H1 (cell line): ENCODE results near the gene TSPAN15. TPM values are rescaled to one million over a fixed set of nuclear protein-coding genes. Genes with fewer than 3 reads are reported as not detected.

Source experiments
- CTCF ChIA-PET: fragments of 300-600 bp; sonication (Branson Sonifier 250); formaldehyde crosslinking; loops from one replicate; lab custom pipeline; 2021; ENCODE audit not compliant: partially characterized antibody; lab: Charles Lee
- POLR2A ChIA-PET: fragments of 300-600 bp; sonication (Branson Sonifier 250); formaldehyde crosslinking; loops from one replicate; lab custom pipeline; 2021; ENCODE audit warnings: inconsistent platforms; ENCODE audit not compliant: partially characterized antibody; lab: Charles Lee
- DNase-seq, 2 experiments: peaks; one replicate each; pipeline versions ENCODE4 v3.0.0 to v3.0.0-alpha.2; 2010 to 2022; ENCODE audit warnings: low spot score in 2 of 2, low read depth in 1 of 2, mixed read lengths in 1 of 2
- FAIRE-seq: peaks from 2 replicates; lab custom pipeline; 2011; peaks lifted over from hg19 to GRCh38; lab: Jason Lieb, UNC
- H2AFZ ChIP-seq: 2 replicates; pipeline ENCODE4 v1.8.1; 2012; ENCODE audit warnings: low read length, inconsistent platforms
- H2AK5ac ChIP-seq: 2 replicates; pipeline ENCODE4 v1.6.1; 2013; ENCODE audit warnings: low read depth, low read length
- H2BK120ac ChIP-seq: replicated peaks from 2 replicates; pipeline ENCODE3; 2013; ENCODE audit warnings: low read depth, low read length, inconsistent platforms
- H2BK12ac ChIP-seq: 2 replicates; pipeline ENCODE4 v1.6.1; 2013; ENCODE audit warnings: low read depth, low read length
- H2BK15ac ChIP-seq: 2 replicates; pipeline ENCODE4 v1.6.1; 2013; ENCODE audit warnings: low read length
- H2BK20ac ChIP-seq: 2 replicates; pipeline ENCODE4 v1.6.1; 2013; ENCODE audit warnings: low read length
- H2BK5ac ChIP-seq: 2 replicates; pipeline ENCODE4 v1.6.1; 2013; ENCODE audit warnings: low read depth, low read length
- H3K14ac ChIP-seq: 2 replicates; pipeline ENCODE4 v1.6.1; 2013; ENCODE audit warnings: inconsistent platforms; ENCODE audit not compliant: insufficient read length
- H3K18ac ChIP-seq: 2 replicates; pipeline ENCODE4 v1.6.1; 2013; ENCODE audit warnings: low read length; ENCODE audit errors: extremely low read depth
- H3K23ac ChIP-seq: 2 replicates; pipeline ENCODE4 v1.6.1; 2013; ENCODE audit warnings: inconsistent platforms; ENCODE audit not compliant: insufficient read length
- H3K23me2 ChIP-seq: 2 replicates; pipeline ENCODE4 v1.6.1; 2013; ENCODE audit warnings: low read depth, low read length
- H3K27ac ChIP-seq: 2 replicates; pipeline ENCODE4 v1.6.1; 2011; ENCODE audit warnings: low read depth, low read length, inconsistent platforms
- H3K27me3 ChIP-seq, 4 experiments: replicated peaks in 1 of 4; 1 replicate in 1 of 4; 2 replicates in 3 of 4; pipeline versions ENCODE4 v1.6.1 to v1.8.1; 2011 to 2013; ENCODE audit warnings: low read length in 3 of 4, mild to moderate bottlenecking in 3 of 4, inconsistent platforms in 2 of 4, mixed read lengths in 2 of 4, moderate library complexity in 1 of 4; ENCODE audit not compliant: control insufficient read depth in 3 of 4, insufficient read depth in 3 of 4; ENCODE audit errors: extremely low read depth in 1 of 4
- H3K36me3 ChIP-seq, 4 experiments: 2 replicates each; pipeline versions ENCODE4 v1.6.1 to v1.8.1; 2011 to 2013; ENCODE audit warnings: mild to moderate bottlenecking in 4 of 4, low read length in 3 of 4, moderate library complexity in 2 of 4, control low read depth in 1 of 4, inconsistent platforms in 1 of 4; ENCODE audit not compliant: insufficient read depth in 4 of 4, control insufficient read depth in 2 of 4
- H3K4ac ChIP-seq: replicated peaks from 2 replicates; pipeline ENCODE3; 2013; ENCODE audit warnings: low read length, low read depth, mixed read lengths, inconsistent platforms; ENCODE audit not compliant: insufficient read length
- H3K4me1 ChIP-seq, 4 experiments: replicated peaks in 1 of 4; 1 replicate in 1 of 4; 2 replicates in 3 of 4; pipeline versions ENCODE4 v1.6.1 to v1.8.1; 2011 to 2013; ENCODE audit warnings: low read length in 3 of 4, inconsistent platforms in 2 of 4, mixed read lengths in 1 of 4; ENCODE audit not compliant: insufficient read depth in 4 of 4, control insufficient read depth in 3 of 4
- H3K4me2 ChIP-seq, 2 experiments: 2 replicates each; pipeline versions ENCODE4 v1.6.1 to v1.8.1; 2011 to 2013; ENCODE audit warnings: low read depth in 2 of 2, low read length in 2 of 2, control low read depth in 1 of 2, inconsistent platforms in 1 of 2, mild to moderate bottlenecking in 1 of 2; ENCODE audit not compliant: insufficient read depth in 1 of 2
- H3K4me3 ChIP-seq, 4 experiments: fragments of 200-600, 300-600 bp in 1 of 4; sonication (generic), shearing (Covaris generic), sonication (Bioruptor Twin) in 1 of 4; 2 replicates each; pipeline versions ENCODE4 v1.5.1 to v1.8.1; 2011 to 2016; ENCODE audit warnings: low read length in 4 of 4, low read depth in 3 of 4, control low read depth in 2 of 4, inconsistent platforms in 2 of 4, mild to moderate bottlenecking in 2 of 4, mixed read lengths in 1 of 4, moderate library complexity in 1 of 4; ENCODE audit not compliant: insufficient read depth in 2 of 4; ENCODE audit errors: extremely low read depth in 1 of 4
- H3K56ac ChIP-seq: replicated peaks from 2 replicates; pipeline ENCODE3; 2013; ENCODE audit warnings: low read depth, mild to moderate bottlenecking, mixed read lengths, low read length, inconsistent platforms; ENCODE audit not compliant: insufficient read length
- H3K79me1 ChIP-seq: 2 replicates; pipeline ENCODE4 v1.6.1; 2013; ENCODE audit warnings: low read depth, low read length, control low read depth
- H3K79me2 ChIP-seq, 2 experiments: 2 replicates each; pipeline versions ENCODE4 v1.6.1 to v1.8.1; 2012 to 2013; ENCODE audit warnings: low read length in 2 of 2, mild to moderate bottlenecking in 2 of 2, inconsistent platforms in 1 of 2; ENCODE audit not compliant: insufficient read depth in 2 of 2, control insufficient read depth in 1 of 2
- H3K9ac ChIP-seq, 4 experiments: replicated peaks in 1 of 4; 1 replicate in 1 of 4; 2 replicates in 3 of 4; pipeline versions ENCODE4 v1.6.1 to v1.8.1; 2011 to 2013; ENCODE audit warnings: low read depth in 3 of 4, low read length in 3 of 4, control low read depth in 2 of 4, mild to moderate bottlenecking in 2 of 4, moderate library complexity in 2 of 4, inconsistent platforms in 1 of 4; ENCODE audit errors: extremely low read depth in 1 of 4
- H3K9me3 ChIP-seq, 2 experiments: 2 replicates each; pipeline versions ENCODE4 v1.6.1 to v1.8.1; 2012 to 2013; ENCODE audit warnings: mild to moderate bottlenecking in 2 of 2, moderate library complexity in 2 of 2, control low read depth in 1 of 2, inconsistent platforms in 1 of 2, low read depth in 1 of 2, low read length in 1 of 2, mixed read lengths in 1 of 2; ENCODE audit not compliant: insufficient read depth in 2 of 2
- H4K20me1 ChIP-seq, 2 experiments: replicated peaks in 1 of 2; 2 replicates each; pipeline versions ENCODE3 to v1.8.1; 2011 to 2013; ENCODE audit warnings: inconsistent platforms in 2 of 2, low read length in 2 of 2, mild to moderate bottlenecking in 1 of 2; ENCODE audit not compliant: insufficient read depth in 2 of 2, control insufficient read depth in 1 of 2
- H4K5ac ChIP-seq: 2 replicates; pipeline ENCODE4 v1.6.1; 2013; ENCODE audit warnings: low read length, low read depth, mixed read lengths, inconsistent platforms; ENCODE audit not compliant: insufficient read length
- H4K8ac ChIP-seq: 2 replicates; pipeline ENCODE4 v1.8.0; 2013; ENCODE audit warnings: mild to moderate bottlenecking, moderate library complexity, low read length, inconsistent platforms; ENCODE audit not compliant: insufficient read depth; ENCODE audit errors: extremely low read depth
- H4K91ac ChIP-seq: replicated peaks from 2 replicates; pipeline ENCODE3; 2013; ENCODE audit warnings: low read length, mixed read lengths, inconsistent platforms; ENCODE audit not compliant: insufficient read length
- BCL11A ChIP-seq, 2 experiments: IDR thresholded peaks; one replicate each; pipeline ENCODE4 v1.6.1; 2011; ENCODE audit warnings: low read depth in 2 of 2, low read length in 2 of 2, mild to moderate bottlenecking in 2 of 2
- KDM1A ChIP-seq: fragments of 200-600, 300-600 bp; sonication (generic); IDR thresholded peaks from 2 replicates; pipeline ENCODE4 v1.7.1; 2016; ENCODE audit warnings: mild to moderate bottlenecking, low read length, borderline replicate concordance
- MAFK ChIP-seq: IDR thresholded peaks from 2 replicates; pipeline ENCODE4 v1.6.1; 2012; ENCODE audit warnings: low read depth, mild to moderate bottlenecking, improper control_type of control experiment, low read length
- RNF2 ChIP-seq: fragments of 200-900, 300-1000 bp; sonication (generic); IDR thresholded peaks from 2 replicates; pipeline ENCODE4 v1.7.1; 2016; ENCODE audit warnings: borderline replicate concordance, low read depth, mild to moderate bottlenecking, antibody characterized with exemption, low read length; ENCODE audit not compliant: poor library complexity, severe bottlenecking; ENCODE audit errors: missing control alignments
- RXRA ChIP-seq: IDR thresholded peaks from 2 replicates; pipeline ENCODE4 v1.6.1; 2011; ENCODE audit warnings: low read depth, mild to moderate bottlenecking, low read length, moderate library complexity; ENCODE audit not compliant: insufficient read depth
- SIRT6 ChIP-seq: IDR thresholded peaks from one replicate; pipeline ENCODE4 v1.7.1; 2012; ENCODE audit warnings: low read length, inconsistent platforms
- SUZ12 ChIP-seq: fragments of 200-600 bp; sonication (generic); IDR thresholded peaks from 2 replicates; pipeline ENCODE4 v1.6.1; 2012; ENCODE audit warnings: mild to moderate bottlenecking, inconsistent platforms, low read length, moderate library complexity, mixed read lengths
- WGBS, 2 experiments: shearing (Covaris generic) in 1 of 2; methylation state at CpG; one replicate each; pipeline versions ENCODE4 v1.1.6 to v1.1.7; 2013 to 2015; ENCODE audit warnings: low lambda C conversion rate in 2 of 2, mixed read lengths in 2 of 2, inconsistent platforms in 1 of 2, low coverage in 1 of 2, missing lambda C conversion rate in 1 of 2; ENCODE audit not compliant: insufficient replicate concordance in 2 of 2, insufficient coverage in 1 of 2, insufficient read length in 1 of 2; ENCODE audit errors: extremely low coverage in 1 of 2, missing lambda C conversion rate in 1 of 2; 5-methylcytosine and 5-hydroxymethylcytosine counted together
- polyA plus RNA-seq, 7 experiments: library from polyadenylated mRNA; depleted of rRNA in 3 of 7; stranded (reverse) in 5 of 7; unstranded in 2 of 7; fragments of >200 nt in 5 of 7; fragments of 200-250 nt in 2 of 7; gene quantifications; 1 replicate in 5 of 7; 2 replicates in 1 of 7; 4 replicates in 1 of 7; pipeline versions ENCODE4 v1.2.1 to v1.2.3, GENCODE V29; 2011 to 2013; ENCODE audit warnings: missing spikeins in 2 of 7, mixed read lengths in 2 of 7
- total RNA-seq: library from RNA; stranded (reverse); fragmentation: NEBNext Ultra II Directional; extraction: Animal tissue kit (Norgen Biotek cat#: 25700); gene quantifications from 2 replicates; pipeline ENCODE4 v1.2.1, GENCODE V29; 2021
- TF ChIP-seq, protein P1 (sequence below): IDR thresholded peaks from 2 replicates; pipeline ENCODE4 v1.6.1; 2011; ENCODE audit warnings: low read length, improper control_type of control experiment

TSPAN15 gene
- total and polyA plus RNA-seq, 2 of the 8 experiments (the other 6 are each of a cell fraction or from before 2014, with no cell fraction given): 9.7 to 20.0 TPM

- H2BK12ac ChIP-seq: no peak overlapping the region
- no peak overlapping the region for H2AK5ac ChIP-seq
- H3K23ac ChIP-seq: no peak overlapping the region
- H3K27me3 ChIP-seq: peaks cover 0 to 5% (median 2%) of the 10 kb centered on the region in 4 experiments; a peak in 3 of 7 replicates
- H3K4ac ChIP-seq: no peak overlapping the region
- no peaks in the 10 kb centered on the region for H3K36me3 ChIP-seq
- no peak overlapping the region for H2BK20ac ChIP-seq
- no peak overlapping the region for H2AFZ ChIP-seq
- H2BK5ac ChIP-seq: no peak overlapping the region
- no peak overlapping the region for H3K4me3 ChIP-seq
- no peak overlapping the region for H4K5ac ChIP-seq
- no peaks in the 10 kb centered on the region for H3K79me2 ChIP-seq
- POLR2A ChIA-PET: no interaction called here
- H4K20me1 ChIP-seq: no peaks in the 10 kb centered on the region
- no peaks in the 10 kb centered on the region; the same call in none of the 2 replicates for H3K23me2 ChIP-seq
- no peak overlapping the region for H3K18ac ChIP-seq
- H2BK120ac ChIP-seq: no peak overlapping the region
- no peak for FAIRE-seq
- TF ChIP-seq RNF2 (no peak), BCL11A (IDR thresholded peaks at IDR 0.05; ENCODE audit: low read depth in 2 of 2, low read length in 2 of 2) (no peak), RXRA (no peak), KDM1A (no peak), SIRT6 (no peak), MAFK (no peak), SUZ12 (no peak)
- TF ChIP-seq, protein P1, sequence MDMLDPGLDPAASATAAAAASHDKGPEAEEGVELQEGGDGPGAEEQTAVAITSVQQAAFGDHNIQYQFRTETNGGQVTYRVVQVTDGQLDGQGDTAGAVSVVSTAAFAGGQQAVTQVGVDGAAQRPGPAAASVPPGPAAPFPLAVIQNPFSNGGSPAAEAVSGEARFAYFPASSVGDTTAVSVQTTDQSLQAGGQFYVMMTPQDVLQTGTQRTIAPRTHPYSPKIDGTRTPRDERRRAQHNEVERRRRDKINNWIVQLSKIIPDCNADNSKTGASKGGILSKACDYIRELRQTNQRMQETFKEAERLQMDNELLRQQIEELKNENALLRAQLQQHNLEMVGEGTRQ: no peak
- CTCF ChIA-PET: interaction anchor here (0.8 kb wide), 2 partner anchors 149 to 193 kb away, joined by 3 read pairs; no protein-coding TSS in a partner anchor
- H3K27ac ChIP-seq: no peak overlapping the region
- no peak overlapping the region for H3K4me2 ChIP-seq
- H4K8ac ChIP-seq: no peak overlapping the region
- H2BK15ac ChIP-seq: no peak overlapping the region
- no peaks in the 10 kb centered on the region for H3K9me3 ChIP-seq
- no peak overlapping the region for H3K14ac ChIP-seq
- H3K79me1 ChIP-seq: no peaks in the 10 kb centered on the region
- 0 out of 7 replicates have a peak, but pooled peaks cover 0 to 2% (median under 1%) of the 10 kb centered on the region in 4 experiments for H3K4me1 ChIP-seq
- WGBS, 2 experiments: 84% methylated on average over 4 of the region's 4 CpGs; no CpG with 5 or more reads in 1 of the 2 experiments
- no peak for DNase-seq
- no peak overlapping the region for H3K9ac ChIP-seq
- no peak overlapping the region for H4K91ac ChIP-seq
- no peak overlapping the region for H3K56ac ChIP-seq
Measured at GRCh38 chr10:69445041-69445440, 6.2 kb upstream of the TSPAN15 start.
